ENCODE results near the gene LXN.

LXN gene

DNA sequence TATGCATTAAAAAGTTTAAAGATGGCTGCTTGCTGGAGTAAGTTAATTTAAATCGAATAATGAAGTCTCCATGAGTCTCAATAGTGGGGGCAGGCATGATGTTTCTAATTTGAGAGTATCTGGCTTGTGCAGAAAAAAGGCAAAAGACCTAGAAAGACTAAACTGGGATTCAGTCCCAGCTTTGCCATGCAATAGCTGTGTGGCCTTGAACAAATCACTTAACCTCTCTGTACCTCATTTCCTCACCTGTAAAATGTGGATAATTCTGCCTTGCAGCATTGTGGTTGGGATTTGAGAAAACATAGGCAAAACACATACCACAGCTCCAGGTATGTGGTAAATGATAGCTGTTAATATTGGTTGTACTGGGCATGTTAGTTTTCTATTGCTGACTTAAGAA, 8.6 kb downstream of the LXN start:
- H3K4me3 ChIP-seq (ENCODE audit: low read length): no peak overlapping the region
- H3K27ac ChIP-seq (ENCODE audit: low read depth, low read length): no peak overlapping the region
- H3K4me1 ChIP-seq (ENCODE audit: control insufficient read depth, insufficient read depth, low read length): no peaks in the 10 kb centered on the region
- no peaks in the 10 kb centered on the region for H3K27me3 ChIP-seq (ENCODE audit: control insufficient read depth, insufficient read depth, low read length)
- peaks cover 25% of the 10 kb centered on the region for H3K36me3 ChIP-seq (ENCODE audit: control insufficient read depth, insufficient read depth, low read length)
- H3K9ac ChIP-seq (ENCODE audit: low read length): no peak overlapping the region

- Histone ChIP-seq H3K9ac (ENCODE audit: low read length) (no peak overlapping the region), H3K4me1 (ENCODE audit: control insufficient read depth, insufficient read depth, low read length) (no peaks in the 10 kb centered on the region), H3K4me3 (ENCODE audit: low read length) (no peak overlapping the region), H3K27ac (ENCODE audit: low read depth, low read length) (no peak overlapping the region), H3K27me3 (ENCODE audit: control insufficient read depth, insufficient read depth, low read length) (no peaks in the 10 kb centered on the region), H3K36me3 (ENCODE audit: control insufficient read depth, insufficient read depth, low read length) (peaks cover 27% of the 10 kb centered on the region)
Measured at GRCh38 chr3:158663246-158663645, 9.2 kb downstream of the LXN start.

- no peak overlapping the region for H3K27ac ChIP-seq (ENCODE audit: low read depth, low read length)
- H3K4me3 ChIP-seq (ENCODE audit: low read length): no peak overlapping the region
- H3K27me3 ChIP-seq (ENCODE audit: control insufficient read depth, insufficient read depth, low read length): no peaks in the 10 kb centered on the region
- no peaks in the 10 kb centered on the region for H3K4me1 ChIP-seq (ENCODE audit: control insufficient read depth, insufficient read depth, low read length)
- no peak overlapping the region for H3K9ac ChIP-seq (ENCODE audit: low read length)
- H3K36me3 ChIP-seq (ENCODE audit: control insufficient read depth, insufficient read depth, low read length): peaks cover 22% of the 10 kb centered on the region
Measured at GRCh38 chr3:158660711-158661110, 11.7 kb downstream of the LXN start.

GRCh38 chr3:158659454-158660237, 12.8 kb downstream of the LXN start:
- peaks cover 24% of the 10 kb centered on the region for H3K36me3 ChIP-seq (ENCODE audit: control insufficient read depth, insufficient read depth, low read length)

DNA sequence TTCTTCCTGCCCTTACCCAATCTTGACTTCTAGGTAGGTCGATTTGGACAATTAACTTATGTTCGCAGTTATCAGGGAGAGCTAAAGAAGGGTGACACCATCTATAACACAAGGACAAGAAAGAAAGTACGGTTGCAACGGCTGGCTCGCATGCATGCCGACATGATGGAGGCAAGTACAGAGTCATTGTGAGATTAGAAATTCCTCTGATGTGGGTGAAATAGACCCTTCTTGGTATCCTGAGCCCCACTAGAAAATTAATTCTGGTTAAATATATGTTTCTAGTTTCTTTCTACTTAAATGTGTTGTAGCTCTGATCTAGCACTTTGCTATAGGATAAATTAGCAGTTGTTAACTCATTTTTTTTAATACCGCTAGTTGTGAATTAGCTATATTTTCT, 13.6 kb downstream of the LXN start:
- no peak overlapping the region for H3K9ac ChIP-seq (ENCODE audit: low read length)
- no peak overlapping the region for H3K4me3 ChIP-seq (ENCODE audit: low read length)
- H3K27me3 ChIP-seq (ENCODE audit: control insufficient read depth, insufficient read depth, low read length): no peaks in the 10 kb centered on the region
- H3K27ac ChIP-seq (ENCODE audit: low read depth, low read length): no peak overlapping the region
- peaks cover 21% of the 10 kb centered on the region for H3K36me3 ChIP-seq (ENCODE audit: control insufficient read depth, insufficient read depth, low read length)
- no peaks in the 10 kb centered on the region for H3K4me1 ChIP-seq (ENCODE audit: control insufficient read depth, insufficient read depth, low read length)

More at GRCh38 chr3:158659454-158660237, 12.8 kb downstream of the LXN start:
- no peaks in the 10 kb centered on the region for H3K27me3 ChIP-seq (ENCODE audit: control insufficient read depth, insufficient read depth, low read length)
- no peak overlapping the region for H3K4me3 ChIP-seq (ENCODE audit: low read length)
- no peak overlapping the region for H3K9ac ChIP-seq (ENCODE audit: low read length)
- H3K27ac ChIP-seq (ENCODE audit: low read depth, low read length): no peak overlapping the region
- no peaks in the 10 kb centered on the region for H3K4me1 ChIP-seq (ENCODE audit: control insufficient read depth, insufficient read depth, low read length)

- Histone ChIP-seq H3K27ac (ENCODE audit: low read depth, low read length) (no peak overlapping the region), H3K9ac (ENCODE audit: low read length) (no peak overlapping the region), H3K27me3 (ENCODE audit: control insufficient read depth, insufficient read depth, low read length) (no peaks in the 10 kb centered on the region), H3K4me3 (ENCODE audit: low read length) (no peak overlapping the region), H3K4me1 (ENCODE audit: control insufficient read depth, insufficient read depth, low read length) (no peaks in the 10 kb centered on the region), H3K36me3 (ENCODE audit: control insufficient read depth, insufficient read depth, low read length) (peaks cover 8% of the 10 kb centered on the region)
Measured at GRCh38 chr3:158652463-158652862, 20.0 kb downstream of the LXN start.

DNA sequence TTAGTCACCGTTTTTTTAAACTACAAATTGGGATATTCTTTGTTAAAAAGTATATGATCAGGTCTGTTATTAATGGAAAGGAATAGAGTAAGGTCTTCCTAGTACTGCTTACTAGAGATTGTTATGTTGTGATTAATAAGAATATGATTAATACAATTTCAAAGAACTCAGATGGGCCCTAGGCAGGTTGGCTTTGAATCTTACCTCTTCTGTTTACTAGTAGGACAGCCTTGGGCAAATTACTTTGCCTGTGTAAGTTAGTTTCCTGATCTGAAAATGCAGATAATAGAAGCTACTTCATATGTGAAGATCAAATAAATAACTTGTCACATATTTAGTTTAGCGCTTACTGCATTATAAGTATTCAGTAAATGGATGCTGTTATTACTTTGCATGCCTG, 21.3 kb downstream of the LXN start:
- H3K27me3 ChIP-seq (ENCODE audit: control insufficient read depth, insufficient read depth, low read length): no peaks in the 10 kb centered on the region
- peaks cover 8% of the 10 kb centered on the region for H3K36me3 ChIP-seq (ENCODE audit: control insufficient read depth, insufficient read depth, low read length)
- H3K4me3 ChIP-seq (ENCODE audit: low read length): no peak overlapping the region
- no peaks in the 10 kb centered on the region for H3K4me1 ChIP-seq (ENCODE audit: control insufficient read depth, insufficient read depth, low read length)
- H3K9ac ChIP-seq (ENCODE audit: low read length): no peak overlapping the region
- no peak overlapping the region for H3K27ac ChIP-seq (ENCODE audit: low read depth, low read length)

GRCh38 chr3:158649791-158650190, 22.7 kb downstream of the LXN start:
- Histone ChIP-seq H3K9ac (ENCODE audit: low read length) (no peak overlapping the region), H3K4me1 (ENCODE audit: control insufficient read depth, insufficient read depth, low read length) (peaks cover 3% of the 10 kb centered on the region), H3K4me3 (ENCODE audit: low read length) (no peak overlapping the region), H3K27ac (ENCODE audit: low read depth, low read length) (no peak overlapping the region), H3K36me3 (ENCODE audit: control insufficient read depth, insufficient read depth, low read length) (peaks cover 4% of the 10 kb centered on the region), H3K27me3 (ENCODE audit: control insufficient read depth, insufficient read depth, low read length) (no peaks in the 10 kb centered on the region)

DNA sequence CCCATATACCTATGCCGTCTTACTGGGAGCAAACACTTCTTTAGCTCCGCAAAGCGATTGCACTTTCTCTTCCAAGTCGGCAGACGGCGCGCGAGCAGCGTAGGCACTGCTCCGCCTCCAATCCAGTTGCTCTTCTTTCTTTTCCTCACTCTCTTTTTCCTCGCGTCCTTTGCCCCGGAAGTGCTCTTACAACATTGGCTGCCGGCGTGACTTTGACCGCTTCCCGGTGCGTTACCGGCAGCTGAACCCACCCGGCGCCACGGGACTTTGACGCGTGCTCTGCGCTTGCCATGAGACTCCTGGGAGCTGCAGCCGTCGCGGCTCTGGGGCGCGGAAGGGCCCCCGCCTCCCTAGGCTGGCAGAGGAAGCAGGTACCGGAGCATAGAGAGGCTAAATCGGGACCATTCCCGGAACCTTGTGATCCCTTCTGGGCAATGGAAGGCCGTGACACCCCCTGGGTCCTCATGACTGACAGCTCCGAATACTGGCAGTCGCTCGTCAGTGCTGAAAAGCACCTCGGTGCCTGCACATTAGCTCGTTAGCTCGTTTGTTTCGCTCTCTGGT, 28.0 kb downstream of the LXN start, which contains the start of gene GFM1:
GFM1 (plus strand) TSS at position 183 of the 564 bp plus-strand sequence; CDS start at position 291, 108 bp downstream.
- peak within 1 kb of the TSS; percentile 85 for H3K4me3 ChIP-seq (ENCODE audit: low read length)
- peak within 1 kb of the TSS; percentile 78 for H3K27ac ChIP-seq (ENCODE audit: low read depth, low read length)
- peaks cover 3% of the 10 kb centered on the region for H3K36me3 ChIP-seq (ENCODE audit: control insufficient read depth, insufficient read depth, low read length)
- no peaks in the 10 kb centered on the region for H3K27me3 ChIP-seq (ENCODE audit: control insufficient read depth, insufficient read depth, low read length)
- peak within 1 kb of the TSS; percentile 69 for H3K9ac ChIP-seq (ENCODE audit: low read length)
- H3K4me1 ChIP-seq (ENCODE audit: control insufficient read depth, insufficient read depth, low read length): peaks cover 3% of the 10 kb centered on the region

GRCh38 chr3:158642474-158643210, 29.8 kb downstream of the LXN start:
- Histone ChIP-seq H3K36me3 (ENCODE audit: control insufficient read depth, insufficient read depth, low read length) (no peaks in the 10 kb centered on the region), H3K4me1 (ENCODE audit: control insufficient read depth, insufficient read depth, low read length) (peaks cover 3% of the 10 kb centered on the region), H3K27me3 (ENCODE audit: control insufficient read depth, insufficient read depth, low read length) (no peaks in the 10 kb centered on the region), H3K4me3 (ENCODE audit: low read length) (no peak overlapping the region), H3K27ac (ENCODE audit: low read depth, low read length) (no peak overlapping the region), H3K9ac (ENCODE audit: low read length) (no peak overlapping the region)

GRCh38 chr3:158642005-158642404, 30.4 kb downstream of the LXN start:
- Histone ChIP-seq H3K9ac (ENCODE audit: low read length) (no peak overlapping the region), H3K27ac (ENCODE audit: low read depth, low read length) (no peak overlapping the region), H3K27me3 (ENCODE audit: control insufficient read depth, insufficient read depth, low read length) (no peaks in the 10 kb centered on the region), H3K4me1 (ENCODE audit: control insufficient read depth, insufficient read depth, low read length) (peaks cover 3% of the 10 kb centered on the region), H3K36me3 (ENCODE audit: control insufficient read depth, insufficient read depth, low read length) (no peaks in the 10 kb centered on the region), H3K4me3 (ENCODE audit: low read length) (no peak overlapping the region)

- Histone ChIP-seq H3K36me3 (ENCODE audit: control insufficient read depth, insufficient read depth, low read length) (no peaks in the 10 kb centered on the region), H3K4me1 (ENCODE audit: control insufficient read depth, insufficient read depth, low read length) (peaks cover 3% of the 10 kb centered on the region), H3K4me3 (ENCODE audit: low read length) (no peak overlapping the region), H3K9ac (ENCODE audit: low read length) (no peak overlapping the region), H3K27ac (ENCODE audit: low read depth, low read length) (no peak overlapping the region), H3K27me3 (ENCODE audit: control insufficient read depth, insufficient read depth, low read length) (no peaks in the 10 kb centered on the region)
Measured at GRCh38 chr3:158640646-158641045, 31.8 kb downstream of the LXN start.
